Lung (tissue), 12 donors: ENCODE data around the gene FBN3. TPM values are rescaled to one million over a fixed set of nuclear protein-coding genes. Genes with fewer than 3 reads are reported as not detected.

Experiments
- ATAC-seq: fragments of 200-7000 bp; cut with Tn5 transposase; one replicate; pipeline ENCODE4 v1.9.1; 2020; ENCODE audit warnings: moderate number of reproducible peaks; ENCODE audit not compliant: insufficient read depth, low FRiP score
- DNase-seq, 3 donors: peaks; one replicate each; pipeline ENCODE4 v3.0.0-alpha.2; 2013 to 2017
- H3K27ac ChIP-seq, 2 donors: one replicate each; pipeline ENCODE4 v1.5.1; 2013; ENCODE audit warnings: mild to moderate bottlenecking in 2 of 2, moderate library complexity in 2 of 2, control low read depth in 1 of 2, inconsistent platforms in 1 of 2, low read depth in 1 of 2, low read length in 1 of 2
- H3K27me3 ChIP-seq, 3 donors: one replicate each; pipeline ENCODE4 v1.5.1; 2013; ENCODE audit warnings: low read length in 2 of 3; ENCODE audit not compliant: control insufficient read depth in 3 of 3, insufficient read depth in 3 of 3
- H3K36me3 ChIP-seq, 4 donors: one replicate each; pipeline ENCODE4 v1.5.1; 2013; ENCODE audit warnings: low read length in 4 of 4, mild to moderate bottlenecking in 1 of 4, moderate library complexity in 1 of 4; ENCODE audit not compliant: control insufficient read depth in 4 of 4, insufficient read depth in 4 of 4
- H3K4me1 ChIP-seq, 5 donors: one replicate each; pipeline ENCODE4 v1.5.1; 2013; ENCODE audit warnings: low read length in 5 of 5, mild to moderate bottlenecking in 2 of 5, moderate library complexity in 1 of 5; ENCODE audit not compliant: control insufficient read depth in 5 of 5, insufficient read depth in 5 of 5
- H3K4me3 ChIP-seq: one replicate; pipeline ENCODE4 v1.5.1; 2013; ENCODE audit warnings: mild to moderate bottlenecking, control low read depth, moderate library complexity
- H3K9ac ChIP-seq, 2 donors: one replicate each; pipeline ENCODE4 v1.5.1; 2013; ENCODE audit warnings: low read length in 2 of 2, control low read depth in 1 of 2; ENCODE audit not compliant: insufficient read depth in 1 of 2
- H3K9me3 ChIP-seq, 4 donors: one replicate each; pipeline ENCODE4 v1.5.1; 2013; ENCODE audit warnings: low read length in 3 of 4, mild to moderate bottlenecking in 1 of 4, moderate library complexity in 1 of 4; ENCODE audit not compliant: control insufficient read depth in 4 of 4, insufficient read depth in 3 of 4
- WGBS, 2 donors: extraction: QIAGEN DNeasy Blood & Tissue Kit; methylation state at CpG; one replicate each; pipeline ENCODE4 v1.1.7; 2013; 5-methylcytosine and 5-hydroxymethylcytosine counted together
- polyA plus RNA-seq, 2 donors: library from polyadenylated mRNA; stranded (reverse); fragments of 200-250 nt; gene quantifications; one replicate each; pipeline ENCODE4 v1.2.1, GENCODE V29; 2013
- total RNA-seq, 2 donors: library from RNA; depleted of rRNA in 1 of 2; stranded (reverse); fragments of >200 nt in 1 of 2; gene quantifications; one replicate each; pipeline ENCODE4 v1.2.1, GENCODE V29; 2014 to 2021
- TF ChIP-seq, protein P1 (sequence below): IDR thresholded peaks from 2 replicates; pipeline ENCODE4 v1.5.1; 2012; ENCODE audit warnings: mild to moderate bottlenecking; ENCODE audit errors: control extremely low read depth, extremely low read depth
- donor health status: control.
- donor health status: control.
- donor health status: Bipolar disorder and iron deficiency.
- donor health status: healthy.
- donor health status: DM: yes; HTN: yes; CAD: no.

Gene FBN3
- total and polyA plus RNA-seq, 4 donors: 0.32 to 26.4 (median 2.1) TPM

- H3K27ac ChIP-seq: no peak overlapping the region
- DNase-seq: no peak
- H3K4me1 ChIP-seq: no peaks in the 10 kb centered on the region
- TF ChIP-seq, protein P1, sequence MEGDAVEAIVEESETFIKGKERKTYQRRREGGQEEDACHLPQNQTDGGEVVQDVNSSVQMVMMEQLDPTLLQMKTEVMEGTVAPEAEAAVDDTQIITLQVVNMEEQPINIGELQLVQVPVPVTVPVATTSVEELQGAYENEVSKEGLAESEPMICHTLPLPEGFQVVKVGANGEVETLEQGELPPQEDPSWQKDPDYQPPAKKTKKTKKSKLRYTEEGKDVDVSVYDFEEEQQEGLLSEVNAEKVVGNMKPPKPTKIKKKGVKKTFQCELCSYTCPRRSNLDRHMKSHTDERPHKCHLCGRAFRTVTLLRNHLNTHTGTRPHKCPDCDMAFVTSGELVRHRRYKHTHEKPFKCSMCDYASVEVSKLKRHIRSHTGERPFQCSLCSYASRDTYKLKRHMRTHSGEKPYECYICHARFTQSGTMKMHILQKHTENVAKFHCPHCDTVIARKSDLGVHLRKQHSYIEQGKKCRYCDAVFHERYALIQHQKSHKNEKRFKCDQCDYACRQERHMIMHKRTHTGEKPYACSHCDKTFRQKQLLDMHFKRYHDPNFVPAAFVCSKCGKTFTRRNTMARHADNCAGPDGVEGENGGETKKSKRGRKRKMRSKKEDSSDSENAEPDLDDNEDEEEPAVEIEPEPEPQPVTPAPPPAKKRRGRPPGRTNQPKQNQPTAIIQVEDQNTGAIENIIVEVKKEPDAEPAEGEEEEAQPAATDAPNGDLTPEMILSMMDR: no peak
- peaks cover 0 to 10% (median 1%) of the 10 kb centered on the region in 4 donors for H3K36me3 ChIP-seq
- no peak for ATAC-seq
- no peaks in the 10 kb centered on the region for H3K27me3 ChIP-seq
- no peaks in the 10 kb centered on the region for H3K9me3 ChIP-seq
- H3K9ac ChIP-seq: no peak overlapping the region
- 68 to 76% methylated on average over 20 of the region's 20 CpGs for WGBS, 2 donors
- H3K4me3 ChIP-seq: no peak overlapping the region
These were observed 16.4 kb downstream of the FBN3 start for GRCh38 chr19:8132858-8133458.

GRCh38 chr19:8131517-8131916 lies 17.9 kb downstream of the FBN3 start:
- Histone ChIP-seq H3K9ac (no peak overlapping the region), H3K4me1 (no peaks in the 10 kb centered on the region), H3K27ac (no peak overlapping the region), H3K9me3 (no peaks in the 10 kb centered on the region), H3K4me3 (no peak overlapping the region), H3K36me3 (peaks cover 0 to 10% (median 1%) of the 10 kb centered on the region in 4 donors), H3K27me3 (no peaks in the 10 kb centered on the region)
- no peak for DNase-seq
- no peak for ATAC-seq
- TF ChIP-seq, protein P1: no peak
- 88 to 90% methylated on average over 26 of the region's 26 CpGs for WGBS, 2 donors

DNA sequence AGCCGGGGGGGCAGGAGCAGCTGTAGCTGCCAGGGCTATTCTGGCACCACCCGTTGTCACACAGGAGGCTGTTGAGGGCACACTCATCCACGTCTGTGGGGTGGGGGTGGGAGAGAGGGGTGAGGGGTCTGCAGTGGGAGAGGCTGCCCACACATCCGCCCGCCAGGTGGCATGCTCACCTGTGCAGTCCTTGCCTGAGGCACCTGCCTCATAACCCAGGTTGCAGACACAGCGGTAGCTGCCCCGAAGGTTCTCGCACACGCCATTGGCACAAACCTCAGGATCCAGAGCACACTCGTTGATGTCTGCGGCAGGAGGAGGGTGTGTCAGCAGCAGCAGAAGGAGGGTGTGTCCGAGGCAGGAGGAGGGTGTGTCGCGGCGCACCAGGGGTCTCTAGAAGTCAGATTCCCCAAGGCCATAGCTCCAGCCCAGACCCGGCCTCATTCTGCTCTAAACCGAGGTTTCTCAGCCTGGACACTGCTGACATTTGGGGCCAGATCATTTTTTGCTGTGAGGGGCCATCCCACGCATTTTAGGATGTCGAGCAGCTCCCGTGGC lies 20.3 kb downstream of the FBN3 start:
- Histone ChIP-seq H3K9ac (no peak overlapping the region), H3K4me3 (no peak overlapping the region), H3K4me1 (no peaks in the 10 kb centered on the region), H3K9me3 (no peaks in the 10 kb centered on the region), H3K27ac (no peak overlapping the region), H3K27me3 (no peaks in the 10 kb centered on the region), H3K36me3 (peaks cover 0 to 8% (median 1%) of the 10 kb centered on the region in 4 donors)
- TF ChIP-seq, protein P1: no peak
- ATAC-seq (no peak), DNase-seq (no peak)
- WGBS, 2 donors: 81 to 92% methylated on average over 20 of the region's 20 CpGs

DNA sequence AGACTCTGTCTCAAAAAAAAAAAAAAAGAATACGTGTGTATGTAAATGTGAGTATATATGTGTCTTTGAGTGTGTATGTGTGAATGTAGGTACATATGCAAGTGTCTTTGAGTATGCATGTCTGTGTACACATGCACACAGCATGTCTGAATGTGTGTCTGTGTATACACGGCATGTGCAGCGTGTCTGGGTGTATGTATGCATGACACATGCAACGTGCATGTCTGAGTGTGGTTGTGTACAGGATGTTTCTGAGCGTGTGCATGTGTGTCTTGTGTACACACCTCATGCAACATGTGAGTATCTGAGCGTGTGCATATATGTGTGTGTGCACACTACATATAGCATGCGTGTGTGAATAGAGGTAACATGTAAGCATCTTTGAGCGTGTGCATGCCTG lies 20.8 kb downstream of the FBN3 start:
- Histone ChIP-seq H3K4me1 (no peaks in the 10 kb centered on the region), H3K36me3 (peaks cover 0 to 7% (median 1%) of the 10 kb centered on the region in 4 donors), H3K4me3 (no peak overlapping the region), H3K27me3 (no peaks in the 10 kb centered on the region), H3K27ac (no peak overlapping the region), H3K9me3 (no peaks in the 10 kb centered on the region), H3K9ac (no peak overlapping the region)
- ATAC-seq: no peak
- DNase-seq: no peak
- 93 to 97% methylated on average over 8 of the region's 8 CpGs for WGBS, 2 donors
- TF ChIP-seq, protein P1: no peak
